Mesendoderm (in vitro differentiated cells): ENCODE data around the gene LUZP1.

Experiments used
- DNase-seq: peaks from one replicate; pipeline ENCODE4 v3.0.0; 2013
- H2AK5ac ChIP-seq: 2 replicates; pipeline ENCODE4 v1.6.1; 2013; ENCODE audit warnings: low read length, inconsistent platforms
- H2BK120ac ChIP-seq: 2 replicates; pipeline ENCODE4 v1.6.1; 2013; ENCODE audit warnings: low read depth, mild to moderate bottlenecking, low read length, moderate library complexity, mixed read lengths
- H2BK15ac ChIP-seq: replicated peaks from 2 replicates; pipeline ENCODE4 v1.6.1; 2013; ENCODE audit warnings: low read depth, mild to moderate bottlenecking, moderate library complexity
- H2BK5ac ChIP-seq: 2 replicates; pipeline ENCODE4 v1.6.1; 2013; ENCODE audit warnings: low read length, inconsistent platforms
- H3K18ac ChIP-seq: 2 replicates; pipeline ENCODE4 v1.6.1; 2013; ENCODE audit warnings: mild to moderate bottlenecking, low read length, mixed read lengths
- H3K23ac ChIP-seq: one replicate; pipeline ENCODE4 v1.6.1; 2013; ENCODE audit warnings: low read length
- H3K27ac ChIP-seq: 2 replicates; pipeline ENCODE4 v1.5.1; 2013; ENCODE audit warnings: low read depth, mild to moderate bottlenecking, inconsistent platforms, low read length, moderate library complexity
- H3K27me3 ChIP-seq: 2 replicates; pipeline ENCODE4 v1.6.1; 2013; ENCODE audit warnings: low read length, control low read depth, mild to moderate bottlenecking, inconsistent platforms; ENCODE audit not compliant: insufficient read depth, poor library complexity
- H3K36me3 ChIP-seq: 2 replicates; pipeline ENCODE4 v1.6.1; 2013; ENCODE audit warnings: low read length, inconsistent platforms; ENCODE audit not compliant: control insufficient read depth, insufficient read depth
- H3K4ac ChIP-seq: one replicate; pipeline ENCODE4 v1.6.1; 2013; ENCODE audit warnings: low read depth, mild to moderate bottlenecking, low read length, moderate library complexity
- H3K4me1 ChIP-seq: 2 replicates; pipeline ENCODE4 v1.6.1; 2013; ENCODE audit warnings: low read depth, low read length, inconsistent platforms; ENCODE audit not compliant: control insufficient read depth
- H3K4me2 ChIP-seq: 2 replicates; pipeline ENCODE4 v1.6.1; 2013; ENCODE audit warnings: low read length
- H3K4me3 ChIP-seq: 2 replicates; pipeline ENCODE4 v1.5.1; 2013; ENCODE audit warnings: mild to moderate bottlenecking, low read length
- H3K56ac ChIP-seq: one replicate; pipeline ENCODE4 v1.6.1; 2013; ENCODE audit warnings: low read length
- H3K79me1 ChIP-seq: 2 replicates; pipeline ENCODE4 v1.6.1; 2013; ENCODE audit warnings: low read length, inconsistent platforms
- H3K79me2 ChIP-seq: 2 replicates; pipeline ENCODE4 v1.6.1; 2013; ENCODE audit warnings: mild to moderate bottlenecking, low read length; ENCODE audit not compliant: control insufficient read depth, insufficient read depth
- H3K9ac ChIP-seq: 2 replicates; pipeline ENCODE4 v1.6.1; 2013; ENCODE audit warnings: low read length, inconsistent platforms
- H4K5ac ChIP-seq: one replicate; pipeline ENCODE4 v1.6.1; 2013; ENCODE audit warnings: low read length
- H4K8ac ChIP-seq: one replicate; pipeline ENCODE4 v1.6.1; 2013; ENCODE audit warnings: low read depth, mild to moderate bottlenecking, control low read depth, low read length, moderate library complexity
- WGBS: extraction: QIAGEN DNeasy Blood & Tissue Kit; methylation state at CpG from one replicate; pipeline ENCODE4 v1.1.7; 2013; ENCODE audit warnings: low lambda C conversion rate, missing lambda C conversion rate; ENCODE audit not compliant: insufficient coverage; ENCODE audit errors: extremely low coverage; 5-methylcytosine and 5-hydroxymethylcytosine counted together

LUZP1 gene

GRCh38 chr1:23132033-23132432, 36.6 kb downstream of the LUZP1 start:
- H3K79me2 ChIP-seq, result peaks cover 33% of the 10 kb centered on the region
- DNase-seq, result no peak
- no peak overlapping the region for H2BK5ac ChIP-seq
- H3K18ac ChIP-seq, result no peak overlapping the region
- no peak overlapping the region for H2BK15ac ChIP-seq
- no peak overlapping the region for H3K4me3 ChIP-seq
- no peak overlapping the region for H2AK5ac ChIP-seq
- H3K27ac ChIP-seq, result no peak overlapping the region
- H3K9ac ChIP-seq, result no peak overlapping the region
- H4K5ac ChIP-seq, result no peak overlapping the region
- no peaks in the 10 kb centered on the region for H3K36me3 ChIP-seq
- no peak overlapping the region for H3K4ac ChIP-seq
- no peak overlapping the region for H4K8ac ChIP-seq
- no peak overlapping the region for H2BK120ac ChIP-seq
- WGBS, result no CpG with 5 or more reads among the region's 1 CpG
- H3K79me1 ChIP-seq, result peaks cover 5% of the 10 kb centered on the region
- H3K4me1 ChIP-seq, result no peaks in the 10 kb centered on the region
- no peak overlapping the region for H3K23ac ChIP-seq
- H3K27me3 ChIP-seq, result no peaks in the 10 kb centered on the region
- H3K4me2 ChIP-seq, result no peak overlapping the region
- no peak overlapping the region for H3K56ac ChIP-seq

DNA sequence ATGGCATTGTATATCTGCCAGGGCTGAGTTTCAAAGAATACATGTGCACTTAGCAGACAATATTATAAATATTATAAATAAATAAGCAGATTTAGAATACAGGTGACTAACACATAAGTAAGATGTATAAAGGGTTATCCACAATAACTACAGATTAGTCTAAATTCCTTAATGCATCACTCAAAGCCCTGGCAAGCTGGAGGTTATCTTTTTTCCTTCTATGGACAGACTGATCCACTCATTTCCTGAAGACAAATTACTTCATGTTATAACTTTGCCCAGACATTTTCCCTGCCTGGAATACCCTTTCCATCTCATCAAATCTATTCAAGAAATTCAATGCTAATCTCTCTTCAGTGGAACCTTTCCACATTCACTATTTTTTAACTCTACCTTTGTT, 38.8 kb downstream of the LUZP1 start:
- Histone ChIP-seq H3K4me1 (no peaks in the 10 kb centered on the region), H4K8ac (no peak overlapping the region), H3K27me3 (no peaks in the 10 kb centered on the region), H3K79me1 (peaks cover 10% of the 10 kb centered on the region), H3K56ac (no peak overlapping the region), H3K4me2 (no peak overlapping the region), H2BK15ac (no peak overlapping the region), H3K4me3 (no peak overlapping the region), H2BK5ac (no peak overlapping the region), H3K79me2 (peaks cover 38% of the 10 kb centered on the region), H3K4ac (no peak overlapping the region), H4K5ac (no peak overlapping the region), H3K27ac (no peak overlapping the region), H2AK5ac (no peak overlapping the region), H2BK120ac (no peak overlapping the region), H3K23ac (no peak overlapping the region), H3K36me3 (no peaks in the 10 kb centered on the region), H3K9ac (no peak overlapping the region), H3K18ac (no peak overlapping the region)
- DNase-seq, result no peak

DNA sequence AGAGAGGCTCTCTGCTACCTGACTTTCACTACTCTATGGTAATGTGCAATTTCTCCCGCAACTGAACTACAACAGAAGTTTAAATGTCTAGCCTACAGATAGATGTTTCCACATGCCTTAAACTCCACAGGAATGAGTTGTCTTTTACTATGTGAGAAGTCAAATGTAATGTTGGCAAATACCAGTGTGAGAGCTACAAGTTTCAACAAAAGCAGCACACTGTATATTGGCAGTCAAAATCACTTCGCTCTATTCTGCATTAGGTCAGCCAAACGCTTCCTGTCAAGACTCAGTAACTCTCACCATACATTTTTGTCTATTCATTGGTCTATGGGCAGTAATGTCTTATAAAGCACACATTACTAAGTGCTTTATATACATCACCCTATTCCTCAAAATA, 41.9 kb downstream of the LUZP1 start:
- H2BK5ac ChIP-seq, result no peak overlapping the region
- DNase-seq, result no peak
- H3K4me1 ChIP-seq, result peaks cover 6% of the 10 kb centered on the region
- no peak overlapping the region for H3K27ac ChIP-seq
- no peak overlapping the region for H2BK120ac ChIP-seq
- H3K79me2 ChIP-seq, result peaks cover 38% of the 10 kb centered on the region
- no peak overlapping the region for H2BK15ac ChIP-seq
- H3K36me3 ChIP-seq, result no peaks in the 10 kb centered on the region
- H3K23ac ChIP-seq, result no peak overlapping the region
- H3K56ac ChIP-seq, result no peak overlapping the region
- no peaks in the 10 kb centered on the region for H3K27me3 ChIP-seq
- H4K8ac ChIP-seq, result no peak overlapping the region
- no peak overlapping the region for H3K4ac ChIP-seq
- no peak overlapping the region for H3K18ac ChIP-seq
- no peak overlapping the region for H3K4me3 ChIP-seq
- no peak overlapping the region for H2AK5ac ChIP-seq
- H3K4me2 ChIP-seq, result no peak overlapping the region
- H3K79me1 ChIP-seq, result peaks cover 22% of the 10 kb centered on the region
- no peak overlapping the region for H4K5ac ChIP-seq
- no peak overlapping the region for H3K9ac ChIP-seq
- WGBS, result no CpG with 5 or more reads among the region's 3 CpGs

GRCh38 chr1:23126200-23126599, 42.5 kb downstream of the LUZP1 start:
- Histone ChIP-seq H3K4ac (no peak overlapping the region), H3K79me1 (peaks cover 21% of the 10 kb centered on the region), H3K36me3 (no peaks in the 10 kb centered on the region), H3K27me3 (no peaks in the 10 kb centered on the region), H3K4me1 (peaks cover 6% of the 10 kb centered on the region), H2BK120ac (no peak overlapping the region), H3K4me3 (no peak overlapping the region), H3K23ac (no peak overlapping the region), H4K8ac (no peak overlapping the region), H2AK5ac (no peak overlapping the region), H2BK15ac (no peak overlapping the region), H2BK5ac (no peak overlapping the region), H3K56ac (no peak overlapping the region), H3K79me2 (peaks cover 39% of the 10 kb centered on the region), H4K5ac (no peak overlapping the region), H3K18ac (no peak overlapping the region), H3K27ac (no peak overlapping the region), H3K4me2 (no peak overlapping the region), H3K9ac (no peak overlapping the region)
- DNase-seq, result no peak
- WGBS, result no CpG with 5 or more reads among the region's 1 CpG

- DNase-seq, result no peak
- no peak overlapping the region for H3K23ac ChIP-seq
- no peak overlapping the region for H4K8ac ChIP-seq
- H2BK5ac ChIP-seq, result no peak overlapping the region
- no peak overlapping the region for H3K4me3 ChIP-seq
- no peaks in the 10 kb centered on the region for H3K36me3 ChIP-seq
- no peak overlapping the region for H3K18ac ChIP-seq
- H3K27me3 ChIP-seq, result no peaks in the 10 kb centered on the region
- H3K4ac ChIP-seq, result no peak overlapping the region
- WGBS, result no CpG with 5 or more reads among the region's 4 CpGs
- H3K9ac ChIP-seq, result no peak overlapping the region
- no peak overlapping the region for H4K5ac ChIP-seq
- H3K79me1 ChIP-seq, result peaks cover 21% of the 10 kb centered on the region
- peaks cover 6% of the 10 kb centered on the region for H3K4me1 ChIP-seq
- no peak overlapping the region for H3K56ac ChIP-seq
- H2BK120ac ChIP-seq, result no peak overlapping the region
- no peak overlapping the region for H3K4me2 ChIP-seq
- H3K79me2 ChIP-seq, result peaks cover 39% of the 10 kb centered on the region
- H3K27ac ChIP-seq, result no peak overlapping the region
- H2AK5ac ChIP-seq, result no peak overlapping the region
- no peak overlapping the region for H2BK15ac ChIP-seq
Observed at GRCh38 chr1:23125489-23125888, 43.2 kb downstream of the LUZP1 start.

GRCh38 chr1:23124259-23125026, 44.2 kb downstream of the LUZP1 start:
- Histone ChIP-seq H4K5ac (no peak overlapping the region), H3K4ac (no peak overlapping the region), H4K8ac (no peak overlapping the region), H2AK5ac (no peak overlapping the region), H3K4me3 (no peak overlapping the region), H2BK120ac (no peak overlapping the region), H3K23ac (no peak overlapping the region), H2BK15ac (no peak overlapping the region), H3K27ac (no peak overlapping the region), H2BK5ac (no peak overlapping the region), H3K56ac (no peak overlapping the region), H3K36me3 (no peaks in the 10 kb centered on the region), H3K4me2 (no peak overlapping the region), H3K9ac (no peak overlapping the region), H3K79me1 (peaks cover 22% of the 10 kb centered on the region), H3K79me2 (peaks cover 44% of the 10 kb centered on the region), H3K4me1 (peaks cover 6% of the 10 kb centered on the region), H3K18ac (no peak overlapping the region), H3K27me3 (no peaks in the 10 kb centered on the region)
- DNase-seq, result no peak
- WGBS, result no CpG with 5 or more reads among the region's 4 CpGs
